Progenitor cell of endocrine pancreas (in vitro differentiated cells): ENCODE results near the gene CDH23. TPM values are rescaled to one million over a fixed set of nuclear protein-coding genes. Genes with fewer than 3 reads are reported as not detected.

Experiments used
- DNase-seq: peaks from one replicate; pipeline ENCODE4 v3.0.0; 2021; ENCODE audit warnings: low spot score; ENCODE audit not compliant: unreplicated experiment
- H3K27ac Mint-ChIP-seq: 2 replicates; pipeline ENCODE4 v1.8.0; 2021; ENCODE audit warnings: mild to moderate bottlenecking, moderate library complexity, mixed read lengths
- H3K27me3 Mint-ChIP-seq: 2 replicates; pipeline ENCODE4 v1.8.0; 2021; ENCODE audit warnings: mixed read lengths
- H3K36me3 Mint-ChIP-seq: 2 replicates; pipeline ENCODE4 v1.8.0; 2022; ENCODE audit warnings: mixed read lengths; ENCODE audit not compliant: insufficient read depth
- H3K4me1 Mint-ChIP-seq: 2 replicates; pipeline ENCODE4 v1.8.0; 2021; ENCODE audit warnings: low read depth, mixed read lengths
- H3K4me3 Mint-ChIP-seq: 2 replicates; pipeline ENCODE4 v1.8.0; 2021; ENCODE audit warnings: low read depth, mild to moderate bottlenecking, moderate library complexity, mixed read lengths
- H3K9me3 Mint-ChIP-seq: 2 replicates; pipeline ENCODE4 v1.8.0; 2021; ENCODE audit warnings: low read depth, mixed read lengths
- total RNA-seq: library from RNA; stranded (reverse); gene quantifications from 2 replicates; pipeline ENCODE4 v1.2.1, GENCODE V29; 2021
- TF ChIP-seq, protein P1 (sequence below): fragments of 200-600 bp; sonication (generic); IDR thresholded peaks from one replicate; pipeline ENCODE4 v1.5.0; 2021; ENCODE audit warnings: antibody characterized with exemption, mild to moderate bottlenecking; ENCODE audit not compliant: unreplicated experiment

CDH23 gene
- total RNA-seq, 1 donor from 2014 or later, result 0.43 TPM

DNA sequence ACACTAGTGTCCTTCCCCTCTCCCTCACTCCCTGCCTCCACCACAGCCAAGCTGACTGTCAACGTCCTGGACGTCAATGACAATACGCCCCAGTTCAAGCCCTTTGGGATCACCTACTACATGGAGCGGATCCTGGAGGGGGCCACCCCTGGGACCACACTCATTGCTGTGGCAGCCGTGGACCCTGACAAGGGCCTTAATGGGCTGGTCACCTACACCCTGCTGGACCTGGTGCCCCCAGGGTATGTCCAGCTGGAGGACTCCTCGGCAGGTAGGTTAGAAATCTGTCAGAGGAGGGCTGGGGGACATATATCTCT, 401.5 kb downstream of the CDH23 start:
- no peak for DNase-seq
- TF ChIP-seq, protein P1, sequence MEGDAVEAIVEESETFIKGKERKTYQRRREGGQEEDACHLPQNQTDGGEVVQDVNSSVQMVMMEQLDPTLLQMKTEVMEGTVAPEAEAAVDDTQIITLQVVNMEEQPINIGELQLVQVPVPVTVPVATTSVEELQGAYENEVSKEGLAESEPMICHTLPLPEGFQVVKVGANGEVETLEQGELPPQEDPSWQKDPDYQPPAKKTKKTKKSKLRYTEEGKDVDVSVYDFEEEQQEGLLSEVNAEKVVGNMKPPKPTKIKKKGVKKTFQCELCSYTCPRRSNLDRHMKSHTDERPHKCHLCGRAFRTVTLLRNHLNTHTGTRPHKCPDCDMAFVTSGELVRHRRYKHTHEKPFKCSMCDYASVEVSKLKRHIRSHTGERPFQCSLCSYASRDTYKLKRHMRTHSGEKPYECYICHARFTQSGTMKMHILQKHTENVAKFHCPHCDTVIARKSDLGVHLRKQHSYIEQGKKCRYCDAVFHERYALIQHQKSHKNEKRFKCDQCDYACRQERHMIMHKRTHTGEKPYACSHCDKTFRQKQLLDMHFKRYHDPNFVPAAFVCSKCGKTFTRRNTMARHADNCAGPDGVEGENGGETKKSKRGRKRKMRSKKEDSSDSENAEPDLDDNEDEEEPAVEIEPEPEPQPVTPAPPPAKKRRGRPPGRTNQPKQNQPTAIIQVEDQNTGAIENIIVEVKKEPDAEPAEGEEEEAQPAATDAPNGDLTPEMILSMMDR, result no peak
- Mint-ChIP-seq H3K27ac (no peak overlapping the region), H3K27me3 (peaks cover 15% of the 10 kb centered on the region), H3K4me3 (no peak overlapping the region), H3K9me3 (no peaks in the 10 kb centered on the region), H3K4me1 (no peaks in the 10 kb centered on the region), H3K36me3 (no peaks in the 10 kb centered on the region)

DNA sequence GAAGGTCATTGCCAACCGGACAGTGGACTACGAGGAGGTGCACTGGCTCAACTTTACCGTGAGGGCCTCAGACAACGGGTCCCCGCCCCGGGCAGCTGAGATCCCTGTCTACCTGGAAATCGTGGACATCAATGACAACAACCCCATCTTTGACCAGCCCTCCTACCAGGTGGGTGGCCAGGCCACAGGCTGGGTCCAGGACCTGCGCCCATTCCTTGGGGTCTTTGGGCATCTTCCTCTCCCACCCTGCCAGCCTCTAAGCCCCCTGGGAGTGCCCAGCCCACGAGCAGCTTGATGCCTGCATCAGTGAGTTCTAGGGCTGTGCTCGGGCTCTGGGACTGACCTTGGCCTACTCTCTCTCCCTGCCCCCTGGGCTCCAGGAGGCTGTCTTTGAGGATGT, 402.4 kb downstream of the CDH23 start:
- no peak for DNase-seq
- H3K27me3 Mint-ChIP-seq, result peaks cover 13% of the 10 kb centered on the region
- H3K4me1 Mint-ChIP-seq, result no peaks in the 10 kb centered on the region
- no peak overlapping the region for H3K27ac Mint-ChIP-seq
- no peak overlapping the region for H3K4me3 Mint-ChIP-seq
- H3K9me3 Mint-ChIP-seq, result no peaks in the 10 kb centered on the region
- H3K36me3 Mint-ChIP-seq, result no peaks in the 10 kb centered on the region
- TF ChIP-seq, protein P1, result no peak

DNA sequence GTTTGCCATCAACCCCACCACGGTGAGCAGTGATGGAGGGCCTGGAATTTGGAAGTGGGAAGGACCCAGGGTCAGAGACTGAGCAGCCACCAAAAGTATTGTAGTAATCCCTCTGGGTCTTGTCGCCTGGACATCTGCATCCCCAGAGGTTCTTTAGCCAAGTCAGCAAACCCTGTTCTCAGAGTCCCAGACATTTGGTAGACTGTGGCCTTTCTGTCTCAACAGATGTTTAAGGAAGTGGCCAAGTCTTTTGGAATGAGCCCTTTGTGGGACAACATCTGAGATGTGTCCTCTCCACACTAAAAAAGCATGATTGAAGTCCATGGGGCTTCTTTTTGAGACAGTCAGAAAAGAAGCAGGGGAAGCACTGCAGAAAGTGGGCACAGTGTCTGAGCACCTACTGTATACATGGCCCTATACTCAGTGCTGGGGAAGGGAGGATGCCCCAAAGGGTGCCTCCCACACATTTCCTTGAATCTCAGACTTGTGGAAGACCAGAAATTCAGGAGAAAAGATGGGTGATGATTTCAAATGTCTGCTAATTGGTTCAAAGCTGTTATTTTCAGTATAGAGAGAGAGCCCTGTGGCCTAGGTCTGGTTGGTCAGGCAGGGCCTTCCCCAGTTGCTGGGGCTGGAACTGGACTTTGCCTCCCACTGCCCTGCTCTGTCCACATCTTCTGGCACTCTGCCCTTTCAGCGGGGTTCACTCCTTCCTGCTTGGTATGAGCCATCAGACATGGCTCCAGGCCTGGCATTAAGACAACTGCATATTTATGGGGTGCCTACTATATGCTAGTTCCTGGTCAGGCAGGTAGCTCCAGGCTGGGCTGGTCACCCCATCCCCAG, 403.1 kb downstream of the CDH23 start:
- no peak overlapping the region for H3K27ac Mint-ChIP-seq
- H3K9me3 Mint-ChIP-seq, result no peaks in the 10 kb centered on the region
- DNase-seq, result no peak
- H3K4me3 Mint-ChIP-seq, result no peak overlapping the region
- H3K27me3 Mint-ChIP-seq, result peaks cover 20% of the 10 kb centered on the region
- no peaks in the 10 kb centered on the region for H3K36me3 Mint-ChIP-seq
- H3K4me1 Mint-ChIP-seq, result peaks cover 2% of the 10 kb centered on the region
- TF ChIP-seq, protein P1, result no peak

DNA sequence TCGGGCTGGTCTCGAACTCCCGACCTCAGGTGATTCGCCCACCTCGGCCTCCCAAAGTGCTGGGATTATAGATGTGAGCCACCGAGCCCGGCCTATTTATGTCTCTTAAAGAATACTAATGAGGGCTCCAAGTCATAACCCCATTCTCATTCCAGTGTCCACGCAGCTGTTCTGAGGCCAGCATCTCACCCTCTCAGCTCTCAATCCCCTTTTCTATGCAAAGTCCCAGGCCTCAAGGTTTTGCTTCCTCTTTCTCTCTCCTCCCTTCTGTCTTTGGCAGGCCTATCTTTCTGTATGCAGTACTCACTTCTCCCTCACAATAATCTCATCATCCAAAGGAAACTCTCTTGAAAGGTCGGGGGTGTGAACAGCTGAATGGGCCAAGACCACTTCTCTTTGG, 404.6 kb downstream of the CDH23 start:
- H3K36me3 Mint-ChIP-seq, result no peaks in the 10 kb centered on the region
- H3K27me3 Mint-ChIP-seq, result peaks cover 28% of the 10 kb centered on the region
- no peak for DNase-seq
- TF ChIP-seq, protein P1, result no peak
- peaks cover 4% of the 10 kb centered on the region for H3K4me1 Mint-ChIP-seq
- H3K9me3 Mint-ChIP-seq, result no peaks in the 10 kb centered on the region
- H3K4me3 Mint-ChIP-seq, result no peak overlapping the region
- no peak overlapping the region for H3K27ac Mint-ChIP-seq

DNA sequence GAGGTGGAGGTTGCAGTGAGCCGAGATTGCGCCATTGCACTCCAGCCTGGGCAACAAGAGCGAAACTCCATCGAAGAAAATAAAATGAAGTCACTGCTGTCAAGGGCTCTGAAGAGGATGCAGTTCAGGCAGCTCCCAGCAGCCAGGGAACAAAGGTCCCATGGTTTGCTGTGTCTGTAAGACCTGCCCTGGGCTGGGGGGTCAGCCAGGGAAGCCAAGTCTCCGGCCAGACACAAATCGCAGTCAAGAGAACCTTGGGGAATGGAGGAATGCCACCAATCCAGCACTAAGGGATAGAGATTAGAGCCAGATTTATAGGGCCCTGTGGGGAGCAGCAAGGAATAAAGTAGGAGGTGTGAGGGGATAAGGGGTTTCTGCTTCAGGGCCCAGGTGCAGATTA, 405.5 kb downstream of the CDH23 start:
- H3K27me3 Mint-ChIP-seq, result peaks cover 25% of the 10 kb centered on the region
- no peak for DNase-seq
- H3K27ac Mint-ChIP-seq, result no peak overlapping the region
- peaks cover 4% of the 10 kb centered on the region for H3K4me1 Mint-ChIP-seq
- H3K4me3 Mint-ChIP-seq, result no peak overlapping the region
- H3K9me3 Mint-ChIP-seq, result no peaks in the 10 kb centered on the region
- H3K36me3 Mint-ChIP-seq, result no peaks in the 10 kb centered on the region
- TF ChIP-seq, protein P1, result no peak
